BE2C (cell line): ENCODE data around the gene PTH2.
A peak's percentile ranks its signal among the peaks of the same experiment; 100 is the strongest.

Experiments used
- DNase-seq: peaks from one replicate; pipeline ENCODE4 v3.0.0-alpha.2; 2020
- H3K27me3 ChIP-seq: fragments of 250-450 bp; sonication (Bioruptor Pico); 2 replicates; pipeline ENCODE4 v1.5.1; 2020; ENCODE audit warnings: mild to moderate bottlenecking
- H3K36me3 ChIP-seq: fragments of 250-450 bp; sonication (Bioruptor Pico); 2 replicates; pipeline ENCODE4 v1.5.1; 2020; ENCODE audit warnings: mild to moderate bottlenecking
- H3K4me1 ChIP-seq: fragments of 250-450 bp; sonication (Bioruptor Pico); 2 replicates; pipeline ENCODE4 v1.5.1; 2020
- H3K4me3 ChIP-seq: 2 replicates; pipeline ENCODE4 v1.5.1; 2011; ENCODE audit warnings: low read depth, low read length
- H3K9me3 ChIP-seq: fragments of 250-450 bp; sonication (Bioruptor Pico); 2 replicates; pipeline ENCODE4 v1.5.1; 2020
- TF ChIP-seq, protein P1 (sequence below): IDR thresholded peaks from 2 replicates; pipeline ENCODE4 v1.5.1; 2012; ENCODE audit warnings: mild to moderate bottlenecking, low read depth, low read length

Gene PTH2

DNA sequence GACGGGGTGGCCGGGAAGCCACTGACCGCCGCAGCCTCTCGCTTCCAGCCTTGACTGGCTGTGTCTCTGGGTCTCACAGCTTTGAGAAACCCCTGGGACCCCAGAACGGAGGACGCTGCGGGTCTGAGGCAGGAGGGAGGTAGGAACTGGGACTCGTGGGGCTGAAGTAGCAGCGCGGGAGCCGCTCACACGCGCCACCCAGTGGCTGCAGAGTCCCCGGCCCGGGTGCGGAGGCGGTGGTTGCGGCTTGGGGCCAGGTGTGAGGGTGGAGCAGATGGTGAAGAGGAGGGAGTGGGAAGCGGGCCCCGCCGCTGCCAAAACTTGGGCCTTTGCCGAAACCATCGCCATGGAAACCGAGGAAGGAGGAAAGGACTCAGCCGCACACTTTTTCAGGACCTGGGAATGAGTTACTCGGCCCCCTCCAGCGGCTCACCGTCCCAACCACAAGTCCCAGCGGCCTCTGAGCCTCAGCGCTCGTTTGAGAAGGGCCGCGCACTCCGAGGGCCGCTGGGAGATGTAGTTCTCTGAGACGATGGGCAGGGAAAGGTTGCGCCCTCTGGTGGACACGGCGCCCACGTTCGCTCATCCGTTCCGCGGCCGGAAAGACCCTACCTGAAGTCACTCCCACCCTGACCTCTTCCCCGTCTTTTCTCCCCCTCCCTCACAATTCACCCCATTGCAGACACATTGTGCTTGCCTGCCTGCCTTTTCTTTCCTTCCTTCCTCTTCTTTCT, 20.3 kb upstream of the PTH2 start:
- Histone ChIP-seq H3K27me3 (peaks cover 35% of the 10 kb centered on the region), H3K9me3 (no peaks in the 10 kb centered on the region), H3K4me3 (peak overlapping the region; percentile 70), H3K36me3 (peaks cover 20% of the 10 kb centered on the region), H3K4me1 (peaks cover 6% of the 10 kb centered on the region; the same call in 1 of the 2 replicates)
- DNase-seq: peak; percentile 96
- TF ChIP-seq, protein P1, sequence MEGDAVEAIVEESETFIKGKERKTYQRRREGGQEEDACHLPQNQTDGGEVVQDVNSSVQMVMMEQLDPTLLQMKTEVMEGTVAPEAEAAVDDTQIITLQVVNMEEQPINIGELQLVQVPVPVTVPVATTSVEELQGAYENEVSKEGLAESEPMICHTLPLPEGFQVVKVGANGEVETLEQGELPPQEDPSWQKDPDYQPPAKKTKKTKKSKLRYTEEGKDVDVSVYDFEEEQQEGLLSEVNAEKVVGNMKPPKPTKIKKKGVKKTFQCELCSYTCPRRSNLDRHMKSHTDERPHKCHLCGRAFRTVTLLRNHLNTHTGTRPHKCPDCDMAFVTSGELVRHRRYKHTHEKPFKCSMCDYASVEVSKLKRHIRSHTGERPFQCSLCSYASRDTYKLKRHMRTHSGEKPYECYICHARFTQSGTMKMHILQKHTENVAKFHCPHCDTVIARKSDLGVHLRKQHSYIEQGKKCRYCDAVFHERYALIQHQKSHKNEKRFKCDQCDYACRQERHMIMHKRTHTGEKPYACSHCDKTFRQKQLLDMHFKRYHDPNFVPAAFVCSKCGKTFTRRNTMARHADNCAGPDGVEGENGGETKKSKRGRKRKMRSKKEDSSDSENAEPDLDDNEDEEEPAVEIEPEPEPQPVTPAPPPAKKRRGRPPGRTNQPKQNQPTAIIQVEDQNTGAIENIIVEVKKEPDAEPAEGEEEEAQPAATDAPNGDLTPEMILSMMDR: peak; percentile 78

DNA sequence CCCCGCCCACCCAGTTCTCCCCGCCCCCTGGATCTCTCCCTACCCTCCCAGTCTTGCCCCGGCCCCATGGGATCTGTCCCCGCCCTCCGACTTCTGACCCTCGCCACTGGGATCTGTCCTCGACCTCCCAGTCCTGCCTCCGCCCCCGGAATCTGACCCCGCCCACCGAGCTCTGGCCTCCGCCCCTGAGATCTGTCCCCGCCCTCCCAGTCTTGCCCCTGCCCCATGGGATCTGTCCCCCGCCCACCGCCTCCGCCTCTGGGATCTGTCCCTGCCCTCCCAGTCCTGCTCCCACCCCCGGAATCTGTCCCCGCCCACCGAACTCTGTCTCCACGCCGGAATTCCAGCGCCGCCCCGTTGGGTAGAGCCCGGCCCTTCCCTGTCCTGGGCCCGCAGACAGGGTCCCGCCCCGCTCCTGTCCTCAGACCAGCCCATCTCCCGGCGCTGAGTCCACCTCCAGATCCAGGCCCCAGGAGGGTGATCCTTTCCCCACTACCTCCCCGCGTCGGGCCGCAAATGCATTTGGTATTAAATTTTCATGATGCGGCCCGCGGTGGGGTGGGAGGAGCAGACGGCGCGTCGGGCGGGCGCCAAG, 19.6 kb upstream of the PTH2 start:
- Histone ChIP-seq H3K27me3 (peaks cover 42% of the 10 kb centered on the region), H3K36me3 (peaks cover 15% of the 10 kb centered on the region), H3K9me3 (no peaks in the 10 kb centered on the region), H3K4me3 (peak overlapping the region; percentile 70), H3K4me1 (peaks cover 6% of the 10 kb centered on the region; the same call in 1 of the 2 replicates)
- TF ChIP-seq, protein P1: no peak
- DNase-seq: peak; percentile 97

DNA sequence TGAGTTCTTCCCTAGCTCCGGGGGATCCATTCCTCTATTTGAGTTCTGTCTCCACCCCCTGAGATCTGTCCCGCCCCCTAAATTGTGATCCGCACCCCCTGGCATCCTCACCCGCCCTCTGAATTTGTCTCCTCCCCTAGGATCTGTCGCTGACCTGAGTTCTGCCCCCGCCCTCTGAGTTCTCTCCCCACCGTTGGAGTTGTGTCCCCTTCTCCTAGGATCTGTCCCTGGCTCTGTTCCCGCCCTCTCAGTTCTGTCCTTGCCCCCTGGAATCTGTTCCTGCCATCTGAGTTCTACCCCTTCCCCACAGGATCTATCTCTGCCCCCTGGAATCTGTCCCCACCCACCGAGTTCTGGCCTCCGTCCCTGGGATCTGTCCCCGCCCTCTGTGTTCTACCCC, 19.1 kb upstream of the PTH2 start:
- Histone ChIP-seq H3K4me1 (peaks cover 6% of the 10 kb centered on the region; the same call in 1 of the 2 replicates), H3K9me3 (no peaks in the 10 kb centered on the region), H3K4me3 (peak overlapping the region; percentile 70), H3K27me3 (peaks cover 43% of the 10 kb centered on the region), H3K36me3 (peaks cover 11% of the 10 kb centered on the region)
- DNase-seq: no peak
- TF ChIP-seq, protein P1: no peak

DNA sequence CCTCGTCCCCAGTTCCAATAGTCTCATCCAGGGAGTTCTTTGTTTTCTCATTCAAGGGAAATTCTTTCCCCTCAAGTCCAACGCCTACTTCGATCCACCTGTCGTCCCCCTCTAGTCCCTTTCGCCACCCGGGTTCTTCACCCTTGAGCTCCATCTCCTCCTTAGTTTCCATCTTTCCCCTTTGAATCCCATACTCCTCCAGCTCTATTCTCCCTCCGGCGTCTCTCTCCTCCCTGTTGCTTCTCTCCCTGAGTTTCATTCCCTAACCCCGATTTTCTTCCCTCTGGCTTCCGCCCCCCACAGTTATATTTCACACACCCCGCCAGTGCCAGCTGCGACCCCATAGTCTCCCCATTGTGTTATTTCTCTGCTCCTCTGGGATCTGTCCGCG, 18.7 kb upstream of the PTH2 start:
- Histone ChIP-seq H3K4me1 (peaks cover 6% of the 10 kb centered on the region; the same call in 1 of the 2 replicates), H3K27me3 (peaks cover 44% of the 10 kb centered on the region)

DNA sequence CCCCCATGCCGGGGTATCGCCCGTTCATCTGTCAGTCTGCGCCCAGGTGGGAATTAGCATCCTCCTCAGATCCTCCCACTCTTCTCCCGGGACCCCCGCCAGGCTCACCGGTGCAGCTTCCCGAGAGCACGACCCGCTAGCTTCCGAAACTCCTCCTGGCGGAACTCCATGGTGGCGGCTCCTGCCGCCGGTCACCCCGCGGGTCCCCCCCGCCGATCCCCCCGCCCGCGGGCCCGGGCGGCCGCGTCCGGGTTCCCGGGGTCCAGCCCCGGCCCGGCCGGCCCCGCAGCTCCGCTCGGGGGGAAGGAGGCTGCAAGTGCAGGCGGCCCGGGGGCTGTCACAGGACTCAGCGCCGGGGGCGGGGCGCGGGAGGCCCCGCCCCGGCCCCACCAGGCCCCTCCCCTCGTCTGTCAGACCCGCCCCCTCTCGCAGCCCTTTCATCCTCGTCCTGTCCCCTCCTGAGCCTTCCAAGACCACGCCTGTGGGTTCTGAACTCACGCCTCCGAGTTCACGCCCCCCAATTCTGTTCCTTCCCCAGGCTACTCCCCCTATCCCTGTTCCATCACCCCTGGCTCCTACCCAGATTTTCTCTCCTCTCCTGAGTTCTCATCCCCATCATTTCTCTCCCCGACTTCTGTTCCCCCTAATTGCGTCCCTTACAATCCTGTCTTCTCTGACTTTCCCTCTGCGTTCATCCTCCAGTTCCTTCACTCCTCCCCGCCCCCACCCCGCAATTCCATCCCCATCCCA, 18.1 kb upstream of the PTH2 start, which contains the start of gene SLC17A7:
Gene SLC17A7 (minus strand): TSS at position 318 of the 750 bp plus-strand sequence. CDS start 148 bp downstream, at position 170.
- peak; percentile 65 for DNase-seq
- H3K9me3 ChIP-seq: no peaks in the 10 kb centered on the region
- H3K27me3 ChIP-seq: peaks cover 50% of the 10 kb centered on the region
- H3K36me3 ChIP-seq: peaks cover 2% of the 10 kb centered on the region
- H3K4me3 ChIP-seq: peak within 1 kb of the TSS; percentile 70
- TF ChIP-seq, protein P1: no peak
- peaks cover 6% of the 10 kb centered on the region; the same call in 1 of the 2 replicates for H3K4me1 ChIP-seq

More for the DNA sequence above, 18.7 kb upstream of the PTH2 start:
- Histone ChIP-seq H3K36me3 (peaks cover 8% of the 10 kb centered on the region), H3K4me3 (peak overlapping the region; percentile 70), H3K9me3 (no peaks in the 10 kb centered on the region)
- TF ChIP-seq, protein P1: no peak
- DNase-seq: no peak
